ENCODE results near the gene SP5. TPM values are rescaled to one million over a fixed set of nuclear protein-coding genes. Genes with fewer than 3 reads are reported as not detected.

Gene SP5
- total RNA-seq, 1 donor from 2014 or later, result 0.32 TPM

GRCh38 chr2:170694316-170694715 lies 20.8 kb upstream of the SP5 start:
- H3K4me1 Mint-ChIP-seq (ENCODE audit: low read depth), result no peaks in the 10 kb centered on the region
- no peaks in the 10 kb centered on the region for H3K36me3 Mint-ChIP-seq (ENCODE audit: low read depth)
- no peaks in the 10 kb centered on the region for H3K9me3 Mint-ChIP-seq
- H3K27me3 Mint-ChIP-seq (ENCODE audit: low read depth), result peaks cover 10% of the 10 kb centered on the region
- no peak for DNase-seq (ENCODE audit: low spot score)
- no peak overlapping the region for H3K27ac Mint-ChIP-seq
- H3K4me3 Mint-ChIP-seq (ENCODE audit: low read depth), result no peak overlapping the region
- intact Hi-C loops (cut with micrococcal nuclease), result no loop called here

GRCh38 chr2:170695521-170696410 lies 19.4 kb upstream of the SP5 start:
- intact Hi-C loops (cut with micrococcal nuclease), result no loop called here
- H3K27me3 Mint-ChIP-seq (ENCODE audit: low read depth), result peaks cover 17% of the 10 kb centered on the region
- H3K4me1 Mint-ChIP-seq (ENCODE audit: low read depth), result no peaks in the 10 kb centered on the region
- DNase-seq (ENCODE audit: low spot score), result no peak
- H3K4me3 Mint-ChIP-seq (ENCODE audit: low read depth), result no peak overlapping the region
- H3K27ac Mint-ChIP-seq, result no peak overlapping the region
- no peaks in the 10 kb centered on the region for H3K9me3 Mint-ChIP-seq
- H3K36me3 Mint-ChIP-seq (ENCODE audit: low read depth), result no peaks in the 10 kb centered on the region

- H3K27ac Mint-ChIP-seq, result no peak overlapping the region
- DNase-seq (ENCODE audit: low spot score), result no peak
- no peaks in the 10 kb centered on the region for H3K9me3 Mint-ChIP-seq
- H3K36me3 Mint-ChIP-seq (ENCODE audit: low read depth), result no peaks in the 10 kb centered on the region
- H3K4me1 Mint-ChIP-seq (ENCODE audit: low read depth), result no peaks in the 10 kb centered on the region
- no peak overlapping the region for H3K4me3 Mint-ChIP-seq (ENCODE audit: low read depth)
- intact Hi-C loops (cut with micrococcal nuclease), result no loop called here
- H3K27me3 Mint-ChIP-seq (ENCODE audit: low read depth), result peaks cover 19% of the 10 kb centered on the region
Measured at GRCh38 chr2:170696948-170697347, 18.2 kb upstream of the SP5 start.

DNA sequence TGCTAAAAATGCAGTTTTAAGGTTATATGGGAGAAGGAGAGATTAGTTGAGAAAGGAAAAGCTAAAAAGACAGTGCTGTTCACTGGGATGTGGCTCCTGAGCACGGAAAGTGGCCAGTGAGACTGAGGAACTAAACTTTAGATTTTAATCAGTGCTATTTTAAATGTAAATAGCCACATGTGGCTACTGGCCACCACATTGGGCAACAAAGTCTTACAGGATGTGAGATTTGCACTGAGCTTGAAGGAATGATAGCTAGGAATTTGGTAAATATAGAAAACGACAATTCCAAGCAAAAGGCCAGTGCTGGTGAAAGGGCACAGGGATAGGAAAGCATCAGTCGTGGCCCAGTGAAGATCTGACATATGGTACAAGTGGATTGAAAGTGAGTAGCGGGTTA lies 14.1 kb upstream of the SP5 start:
- no peaks in the 10 kb centered on the region for H3K9me3 Mint-ChIP-seq
- H3K4me1 Mint-ChIP-seq (ENCODE audit: low read depth), result no peaks in the 10 kb centered on the region
- DNase-seq (ENCODE audit: low spot score), result no peak
- H3K27ac Mint-ChIP-seq, result no peak overlapping the region
- intact Hi-C loops (cut with micrococcal nuclease), result no loop called here
- peaks cover 34% of the 10 kb centered on the region for H3K27me3 Mint-ChIP-seq (ENCODE audit: low read depth)
- H3K36me3 Mint-ChIP-seq (ENCODE audit: low read depth), result no peaks in the 10 kb centered on the region
- no peak overlapping the region for H3K4me3 Mint-ChIP-seq (ENCODE audit: low read depth)

DNA sequence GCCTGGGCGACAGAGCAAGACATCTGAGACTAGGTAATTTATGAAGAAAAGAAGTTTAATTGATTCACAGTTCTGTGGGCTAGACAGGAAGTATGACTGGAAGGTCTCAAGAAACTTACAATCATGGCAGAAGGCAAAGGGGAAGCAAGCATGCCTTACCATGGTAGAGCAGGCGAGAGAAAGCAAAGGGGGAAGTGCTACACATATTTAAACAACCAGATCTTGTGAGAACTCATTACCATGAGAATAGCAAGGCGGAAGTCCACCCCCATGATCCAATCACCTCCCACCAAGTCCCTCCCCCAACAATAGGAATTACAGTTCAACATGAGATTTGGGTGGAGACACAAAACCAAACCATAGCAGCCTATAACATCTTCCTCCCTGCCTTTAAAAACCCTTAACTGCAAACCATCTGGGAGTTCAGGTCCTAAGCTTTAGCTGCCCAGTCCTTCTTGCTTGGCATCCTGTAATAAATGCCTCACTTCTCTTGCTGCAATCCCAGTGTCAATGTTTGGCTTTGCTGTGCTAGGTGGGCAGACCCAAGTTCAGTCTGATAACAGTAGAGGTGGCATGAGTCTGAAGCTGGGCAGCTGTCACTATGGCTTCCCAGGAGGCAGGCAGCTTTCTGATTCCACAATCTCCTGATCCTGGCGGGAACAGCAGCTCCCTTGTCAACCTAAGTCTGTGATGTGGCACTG lies 11.2 kb upstream of the SP5 start:
- intact Hi-C loops (cut with micrococcal nuclease), result no loop called here
- Mint-ChIP-seq H3K4me3 (ENCODE audit: low read depth) (no peak overlapping the region), H3K4me1 (ENCODE audit: low read depth) (peaks cover 5% of the 10 kb centered on the region), H3K36me3 (ENCODE audit: low read depth) (no peaks in the 10 kb centered on the region), H3K27ac (no peak overlapping the region), H3K27me3 (ENCODE audit: low read depth) (peaks cover 44% of the 10 kb centered on the region), H3K9me3 (no peaks in the 10 kb centered on the region)
- DNase-seq (ENCODE audit: low spot score), result no peak

DNA sequence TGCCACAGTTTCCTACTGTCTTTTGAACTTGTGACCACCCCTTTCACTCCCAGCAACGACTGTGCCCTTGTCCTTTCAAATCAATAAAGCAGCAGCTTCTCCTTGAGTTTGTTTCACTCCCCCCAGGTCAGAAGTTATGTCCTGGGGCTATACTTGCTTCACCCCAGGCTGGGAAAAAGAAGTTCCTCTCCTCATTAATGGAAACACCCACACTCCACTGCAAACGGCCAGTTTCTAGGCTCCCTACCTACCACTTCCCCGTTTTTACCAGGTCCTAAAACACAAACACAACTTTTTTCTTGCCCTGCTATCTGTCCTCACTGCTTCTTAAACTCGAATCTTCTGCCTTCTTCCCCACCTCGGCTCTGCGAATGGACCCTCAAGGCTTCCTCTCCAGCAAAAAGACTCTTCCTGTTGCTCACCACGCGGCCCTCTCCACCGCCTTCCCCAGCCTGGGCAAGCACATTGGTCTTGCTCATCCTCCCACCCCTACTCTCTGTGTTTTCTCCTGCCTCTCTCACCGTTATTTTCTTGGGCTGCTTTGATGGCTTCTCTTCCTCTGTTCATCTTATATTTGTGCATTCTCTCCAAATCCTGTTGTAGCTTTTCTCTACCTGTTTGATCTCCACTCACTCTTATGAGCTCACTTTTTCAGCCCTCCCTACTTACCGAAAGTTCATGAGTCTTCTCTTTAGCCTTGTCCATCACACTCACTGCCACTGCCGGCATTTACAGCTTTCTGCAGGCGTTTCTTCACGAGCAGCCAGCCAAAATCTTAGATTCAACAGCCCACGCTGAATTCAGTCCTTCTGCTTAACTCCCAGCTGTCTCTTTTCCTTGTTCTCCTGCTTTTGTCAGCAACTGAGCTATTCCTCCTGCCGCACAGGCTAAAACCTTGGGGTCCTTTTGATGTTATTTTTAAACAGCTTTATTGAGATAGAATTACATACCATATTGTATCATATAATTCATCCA lies 7.0 kb upstream of the SP5 start:
- Mint-ChIP-seq H3K27me3 (ENCODE audit: low read depth) (peaks cover 70% of the 10 kb centered on the region), H3K4me1 (ENCODE audit: low read depth) (peaks cover 16% of the 10 kb centered on the region), H3K9me3 (no peaks in the 10 kb centered on the region), H3K36me3 (ENCODE audit: low read depth) (no peaks in the 10 kb centered on the region), H3K27ac (no peak overlapping the region), H3K4me3 (ENCODE audit: low read depth) (no peak overlapping the region)
- intact Hi-C loops (cut with micrococcal nuclease), result no loop called here
- no peak for DNase-seq (ENCODE audit: low spot score)

DNA sequence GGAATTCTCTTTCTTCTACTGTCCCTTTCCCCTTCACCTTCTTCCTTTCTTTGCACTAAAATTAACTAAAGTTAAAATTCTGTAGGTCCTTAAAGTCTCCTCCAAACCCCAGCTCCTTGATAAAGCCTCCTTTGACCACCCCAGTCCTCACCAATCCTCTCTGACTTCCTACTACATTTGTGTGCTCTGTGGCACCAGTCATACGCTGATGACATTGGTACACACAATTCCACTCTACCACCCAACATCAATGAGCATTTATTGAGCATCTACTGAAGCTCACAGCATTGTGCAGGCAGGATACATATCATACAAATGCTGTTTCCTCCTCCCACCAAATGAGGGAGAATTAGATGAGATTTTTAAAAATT lies 4.5 kb upstream of the SP5 start:
- intact Hi-C loops (cut with micrococcal nuclease), result loop anchor here (5.0 to 10.0 kb wide), 5 partner anchors 206 to 1382 kb away; no protein-coding TSS in a partner anchor
- Mint-ChIP-seq H3K4me1 (ENCODE audit: low read depth) (peaks cover 24% of the 10 kb centered on the region), H3K27ac (no peak overlapping the region), H3K27me3 (ENCODE audit: low read depth) (peaks cover 67% of the 10 kb centered on the region), H3K36me3 (ENCODE audit: low read depth) (no peaks in the 10 kb centered on the region), H3K4me3 (ENCODE audit: low read depth) (no peak overlapping the region), H3K9me3 (no peaks in the 10 kb centered on the region)
- DNase-seq (ENCODE audit: low spot score), result no peak

GRCh38 chr2:170711196-170711773 lies 3.9 kb upstream of the SP5 start:
- H3K27ac Mint-ChIP-seq, result no peak overlapping the region
- H3K4me1 Mint-ChIP-seq (ENCODE audit: low read depth), result peaks cover 26% of the 10 kb centered on the region
- H3K9me3 Mint-ChIP-seq, result no peaks in the 10 kb centered on the region
- intact Hi-C loops (cut with micrococcal nuclease), result loop anchor here (5.0 to 10.0 kb wide), 5 partner anchors 206 to 1381 kb away; no protein-coding TSS in a partner anchor
- peaks cover 68% of the 10 kb centered on the region for H3K27me3 Mint-ChIP-seq (ENCODE audit: low read depth)
- no peaks in the 10 kb centered on the region for H3K36me3 Mint-ChIP-seq (ENCODE audit: low read depth)
- H3K4me3 Mint-ChIP-seq (ENCODE audit: low read depth), result no peak overlapping the region
- no peak for DNase-seq (ENCODE audit: low spot score)

DNA sequence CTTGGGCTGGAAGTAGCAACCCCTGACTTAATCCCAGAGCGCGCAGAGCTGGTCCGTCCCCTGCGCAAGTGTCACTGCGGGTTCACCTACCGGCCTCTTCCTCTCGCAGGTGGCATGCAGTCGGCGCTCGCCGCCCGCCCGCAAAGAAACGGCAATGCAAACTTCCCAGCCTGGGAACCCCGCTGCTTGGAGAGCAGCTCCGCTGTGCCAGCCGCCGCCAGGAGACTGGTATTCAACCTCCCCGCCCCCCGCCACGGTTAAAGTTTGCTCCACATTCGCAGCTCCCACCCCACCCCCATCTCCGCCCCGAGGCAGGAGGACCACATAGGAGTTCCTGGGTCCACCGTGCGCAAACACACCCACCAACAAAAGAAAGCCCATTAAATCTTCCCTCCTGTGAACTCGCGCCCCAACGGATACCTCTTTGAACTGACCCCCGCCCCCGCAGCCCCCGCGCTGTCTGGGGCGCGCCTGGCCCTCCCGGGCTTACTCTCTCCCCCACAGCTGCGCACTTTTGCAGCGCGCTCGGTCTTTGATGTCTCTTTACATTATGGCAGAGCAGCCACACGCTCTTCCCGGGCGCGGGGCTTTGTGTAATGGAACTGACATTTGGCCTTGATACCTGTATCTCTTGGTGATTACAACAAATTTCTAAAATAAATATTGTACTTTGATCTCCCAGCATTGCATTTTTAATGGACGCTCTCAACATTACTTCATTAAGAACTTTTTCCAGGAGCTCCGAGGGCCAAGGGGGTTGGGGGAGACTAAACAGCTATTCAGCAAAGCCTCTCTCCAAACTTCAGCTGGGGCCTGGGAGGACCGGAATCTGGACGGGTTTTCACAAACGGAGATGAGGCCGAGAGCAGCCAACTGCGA lies 3.1 kb upstream of the SP5 start:
- Mint-ChIP-seq H3K9me3 (no peaks in the 10 kb centered on the region), H3K4me3 (ENCODE audit: low read depth) (peak overlapping the region; percentile 24), H3K27ac (no peak overlapping the region), H3K4me1 (ENCODE audit: low read depth) (peaks cover 27% of the 10 kb centered on the region), H3K36me3 (ENCODE audit: low read depth) (no peaks in the 10 kb centered on the region), H3K27me3 (ENCODE audit: low read depth) (peaks cover 69% of the 10 kb centered on the region)
- intact Hi-C loops (cut with micrococcal nuclease), result loop anchor here (5.0 to 10.0 kb wide), 5 partner anchors 207 to 1380 kb away; no protein-coding TSS in a partner anchor
- DNase-seq (ENCODE audit: low spot score), result no peak

DNA sequence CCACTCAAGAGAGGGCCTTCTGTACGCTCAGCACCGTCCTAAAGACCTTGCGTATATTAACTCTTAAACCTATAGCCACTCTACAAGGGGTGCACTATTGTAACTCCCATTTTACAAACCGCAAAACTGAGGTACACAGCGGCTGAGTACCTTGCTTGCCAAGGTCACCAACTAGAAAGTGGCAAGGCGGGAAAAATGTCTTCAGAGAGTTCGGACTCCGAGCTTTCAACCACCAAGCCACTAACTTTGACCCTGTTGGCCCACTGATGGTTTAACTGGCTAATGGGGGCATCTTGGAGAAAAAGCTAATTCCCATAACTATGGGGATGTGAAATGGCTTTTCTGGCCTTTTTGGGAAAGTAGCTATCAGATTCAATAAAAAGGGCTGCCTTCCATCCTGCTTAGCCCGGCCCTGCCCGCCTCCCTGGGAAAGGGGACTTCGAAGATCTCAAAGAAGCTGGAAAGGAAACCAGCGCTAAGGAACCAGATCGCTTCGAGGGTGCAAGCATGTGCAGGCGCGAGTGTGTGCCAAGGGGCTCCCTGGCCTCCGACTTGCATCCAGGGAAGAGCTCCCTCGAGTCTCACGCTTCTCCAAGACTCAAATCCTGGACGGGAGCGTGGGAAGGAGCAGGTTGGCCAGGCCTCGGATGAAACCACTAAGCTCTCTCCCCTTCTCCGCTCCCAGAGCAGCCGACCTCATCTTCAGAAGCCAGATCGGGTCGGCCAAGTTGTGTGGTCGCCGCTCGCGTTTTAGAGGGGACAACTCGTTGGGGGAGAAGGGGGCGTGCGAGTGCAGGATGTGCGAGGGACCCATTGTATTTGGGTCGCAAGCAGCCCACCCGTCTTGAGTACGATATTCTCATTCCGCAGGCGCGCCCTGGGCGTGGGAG lies 2.2 kb upstream of the SP5 start:
- Mint-ChIP-seq H3K36me3 (ENCODE audit: low read depth) (no peaks in the 10 kb centered on the region), H3K27me3 (ENCODE audit: low read depth) (peaks cover 73% of the 10 kb centered on the region), H3K9me3 (no peaks in the 10 kb centered on the region), H3K4me1 (ENCODE audit: low read depth) (peaks cover 32% of the 10 kb centered on the region), H3K27ac (no peak overlapping the region), H3K4me3 (ENCODE audit: low read depth) (peak overlapping the region; percentile 41)
- intact Hi-C loops (cut with micrococcal nuclease), result loop anchor here (5.0 to 10.0 kb wide), 5 partner anchors 208 to 1379 kb away; no protein-coding TSS in a partner anchor
- no peak for DNase-seq (ENCODE audit: low spot score)
